Retina (tissue), 1 donor: ENCODE data around the gene AGGF1.
A peak's percentile ranks its signal among the peaks of the same experiment; 100 is the strongest.
"Not testable (repeated sequence)": the region's sequence is repeated elsewhere in the genome, so short reads cannot be mapped to it uniquely, and the experiment has no call there.

ENCODE experiments used
- DNase-seq: peaks from one replicate; pipeline ENCODE4 v3.0.0-alpha.2; 2016

AGGF1 gene

GRCh38 chr5:77087484-77088261 lies 57.5 kb downstream of the AGGF1 start:
- DNase-seq = peak; percentile 37

GRCh38 chr5:77095189-77095588 lies 65.0 kb downstream of the AGGF1 start:
- DNase-seq = no peak

- no peak for DNase-seq
These were observed 71.1 kb downstream of the AGGF1 start for GRCh38 chr5:77101298-77101697.

GRCh38 chr5:77102549-77102948 lies 72.3 kb downstream of the AGGF1 start:
- DNase-seq = no peak

- no peak for DNase-seq
These were observed 73.3 kb downstream of the AGGF1 start for GRCh38 chr5:77103457-77103856.

GRCh38 chr5:77104813-77105212 lies 74.6 kb downstream of the AGGF1 start:
- DNase-seq = no peak

GRCh38 chr5:77107035-77107434 lies 76.8 kb downstream of the AGGF1 start:
- not testable (repeated sequence) for DNase-seq
